GM12878 (cell line): Measurements from ENCODE around the gene ILRUN. TPM values are rescaled to one million over a fixed set of nuclear protein-coding genes. Genes with fewer than 3 reads are reported as not detected.

Experiments used
- ATAC-seq: fragments of 200-7000 bp; cut with Tn5 transposase; 3 replicates; pipeline ENCODE4 v1.9.1; 2020; ENCODE audit warnings: mild to moderate bottlenecking, moderate library complexity
- BruUV-seq: library from RNA; stranded (reverse); fragments of 400-500 nt; replicated peaks from 2 replicates; lab custom pipeline; 2021; lab: Mats Ljungman, UMichigan
- CTCF ChIA-PET: fragments of 300-600 bp; sonication (Branson Sonifier 250); formaldehyde crosslinking; extraction: SDS; loops from one replicate; lab custom pipeline; 2021; ENCODE audit warnings: inconsistent platforms; lab: Yijun Ruan, JAX
- POLR2A ChIA-PET: fragments of 350-600 bp; formaldehyde crosslinking; extraction: SDS; loops from one replicate; lab custom pipeline; 2021; ENCODE audit warnings: inconsistent platforms; lab: Charles Lee
- RAD21 ChIA-PET: fragments of 300-600 bp; sonication (Branson Sonifier 250); formaldehyde crosslinking; loops from one replicate; lab custom pipeline; 2023; ENCODE audit warnings: antibody characterized with exemption; ENCODE audit not compliant: unreplicated experiment; lab: Charles Lee
- SMC1A ChIA-PET: fragments of 300-600 bp; sonication (Branson Sonifier 250); formaldehyde crosslinking; loops from one replicate; lab custom pipeline; 2023; ENCODE audit not compliant: unreplicated experiment, uncharacterized antibody; lab: Charles Lee
- DNase-seq: peaks from one replicate; pipeline ENCODE4 v3.0.0-alpha.2; 2011; ENCODE audit warnings: low read depth, low spot score
- FAIRE-seq: peaks from 3 replicates; lab custom pipeline; 2011; peaks lifted over from hg19 to GRCh38; lab: Jason Lieb, UNC
- H2AFZ ChIP-seq: 2 replicates; pipeline ENCODE4 v1.6.0; 2011; ENCODE audit warnings: low read depth, low read length, control low read depth; ENCODE audit not compliant: control insufficient read depth
- H3K27ac ChIP-seq: 2 replicates; pipeline ENCODE4 v1.5.1; 2011; ENCODE audit warnings: control low read depth; ENCODE audit not compliant: control insufficient read depth, insufficient read depth
- H3K27me3 ChIP-seq, 2 experiments: replicated peaks in 1 of 2; 2 replicates each; pipeline versions ENCODE4 v1.6.0 to v1.6.1; 2011; ENCODE audit warnings: low read length in 1 of 2; ENCODE audit not compliant: control insufficient read depth in 2 of 2, insufficient read depth in 2 of 2
- H3K36me3 ChIP-seq, 2 experiments: 2 replicates each; pipeline ENCODE4 v1.5.1; 2011; ENCODE audit warnings: low read length in 1 of 2; ENCODE audit not compliant: control insufficient read depth in 2 of 2, insufficient read depth in 2 of 2
- H3K4me1 ChIP-seq: 2 replicates; pipeline ENCODE4 v1.6.1; 2011; ENCODE audit warnings: mild to moderate bottlenecking, low read length, moderate library complexity, mixed read lengths; ENCODE audit not compliant: control insufficient read depth, insufficient read depth
- H3K4me2 ChIP-seq: 2 replicates; pipeline ENCODE4 v1.6.0; 2011; ENCODE audit warnings: control low read depth; ENCODE audit not compliant: control insufficient read depth, insufficient read depth
- H3K4me3 ChIP-seq: fragments of 200-600 bp; sonication (generic); 2 replicates; pipeline ENCODE4 v1.5.1; 2016
- H3K79me2 ChIP-seq: 2 replicates; pipeline ENCODE4 v1.6.0; 2011; ENCODE audit warnings: low read length; ENCODE audit not compliant: control insufficient read depth, insufficient read depth
- H3K9ac ChIP-seq: 2 replicates; pipeline ENCODE4 v1.8.0; 2011; ENCODE audit warnings: low read length, control low read depth, mixed read lengths; ENCODE audit not compliant: control insufficient read depth, insufficient read depth
- H3K9me3 ChIP-seq: replicated peaks from 3 replicates; pipeline ENCODE4 v1.5.1; 2011; ENCODE audit warnings: mild to moderate bottlenecking, low read length; ENCODE audit not compliant: control insufficient read depth, insufficient read depth
- H4K20me1 ChIP-seq: 2 replicates; pipeline ENCODE4 v1.6.0; 2011; ENCODE audit not compliant: control insufficient read depth, insufficient read depth
- ATF2 ChIP-seq: IDR thresholded peaks from 2 replicates; pipeline ENCODE4 v1.6.1; 2012; ENCODE audit warnings: low read length, inconsistent platforms
- ATF3 ChIP-seq: IDR thresholded peaks from 2 replicates; pipeline ENCODE4 v1.6.1; 2011; ENCODE audit warnings: low read depth, mild to moderate bottlenecking, low read length, moderate library complexity, borderline replicate concordance; ENCODE audit errors: extremely low read depth
- ATF7 ChIP-seq: fragments of 450-650 bp; IDR thresholded peaks from 2 replicates; pipeline ENCODE4 v1.6.1; 2016; ENCODE audit warnings: low read depth, mild to moderate bottlenecking
- BCL3 ChIP-seq: IDR thresholded peaks from 2 replicates; pipeline ENCODE4 v1.6.1; 2011; ENCODE audit warnings: borderline replicate concordance, low read depth, mild to moderate bottlenecking, moderate library complexity, low read length; ENCODE audit not compliant: insufficient read depth, poor library complexity, severe bottlenecking
- FOXM1 ChIP-seq: IDR thresholded peaks from 2 replicates; pipeline ENCODE4 v1.6.1; 2012; ENCODE audit warnings: low read depth, mild to moderate bottlenecking, inconsistent platforms, low read length, moderate library complexity
- PAX8 ChIP-seq: fragments of 450-650 bp; IDR thresholded peaks from 2 replicates; pipeline ENCODE4 v1.6.1; 2017; ENCODE audit warnings: mild to moderate bottlenecking, moderate library complexity
- PML ChIP-seq: IDR thresholded peaks from 2 replicates; pipeline ENCODE4 v1.6.1; 2012; ENCODE audit warnings: low read length, inconsistent platforms
- SRF ChIP-seq, 2 experiments: IDR thresholded peaks; 2 replicates each; pipeline ENCODE4 v1.6.1; 2011; ENCODE audit warnings: low read depth in 2 of 2, low read length in 2 of 2, mild to moderate bottlenecking in 1 of 2, moderate library complexity in 1 of 2
- ZBTB40 ChIP-seq: fragments of 450-650 bp; IDR thresholded peaks from 2 replicates; pipeline ENCODE4 v1.6.1; 2016; ENCODE audit warnings: mild to moderate bottlenecking, moderate library complexity, borderline replicate concordance
- ZNF384 ChIP-seq: IDR thresholded peaks from 2 replicates; pipeline ENCODE4 v1.6.1; 2012; ENCODE audit warnings: low read depth, mild to moderate bottlenecking, low read length, improper control_type of control experiment, borderline replicate concordance
- ZZZ3 ChIP-seq: IDR thresholded peaks from 2 replicates; pipeline ENCODE4 v1.6.1; 2011; ENCODE audit warnings: low read depth; ENCODE audit not compliant: control insufficient read depth, insufficient read length
- WGBS: methylation state at CpG from one replicate; pipeline ENCODE4 v1.1.6; 2016; ENCODE audit warnings: low lambda C conversion rate; ENCODE audit not compliant: insufficient replicate concordance, insufficient coverage; ENCODE audit errors: missing lambda C conversion rate; 5-methylcytosine and 5-hydroxymethylcytosine counted together
- in situ Hi-C: fragments of 300-500 bp; cut with MboI; formaldehyde crosslinking; loops from 9 replicates; pipeline ENCODE4 v1.14.3; 2018; ENCODE audit warnings: mixed read lengths
- intact Hi-C: fragments of 100-400 bp; cut with micrococcal nuclease; formaldehyde crosslinking; loops from one replicate; pipeline ENCODE4 v1.14.2; 2022; ENCODE audit not compliant: unreplicated experiment
- polyA plus RNA-seq, 11 experiments: library from polyadenylated mRNA; depleted of rRNA in 4 of 11; unstranded in 6 of 11; stranded (reverse) in 5 of 11; fragments of >200 nt; fragmentation: Nextera tagmentation in 4 of 11; fragmentation: Illumina TruSeq in 1 of 11; extraction: Ambion mirVana in 4 of 11; extraction: Trizol in 1 of 11; gene quantifications; 1 replicate in 1 of 11; 2 replicates in 10 of 11; pipeline versions ENCODE4 v1.2.1 to v1.2.3, GENCODE V29; 2011 to 2016; ENCODE audit warnings: inconsistent platforms in 2 of 11, missing spikeins in 2 of 11, low read depth in 1 of 11
- total RNA-seq, 4 experiments: library from RNA; depleted of rRNA in 3 of 4; stranded (reverse); fragments of >200 nt in 3 of 4; fragmentation: Illumina TruSeq in 1 of 4; extraction: Trizol in 1 of 4; gene quantifications; 2 replicates each; pipeline versions ENCODE4 v1.2.1 to v1.2.3, GENCODE V29; 2013 to 2021

The ILRUN gene
- total and polyA plus RNA-seq, 10 of the 15 experiments (the other 5 are each of a cell fraction or from before 2014, with no cell fraction given): 21.0 to 114 (median 48.9) TPM

GRCh38 chr6:34745277-34746103, 48.9 kb upstream of the ILRUN start:
- H3K36me3 ChIP-seq: no peaks in the 10 kb centered on the region
- no peak overlapping the region for H2AFZ ChIP-seq
- in situ Hi-C loops: no loop called here
- no peaks in the 10 kb centered on the region for H3K9me3 ChIP-seq
- ChIA-PET RAD21 (interaction anchor here (0.7 to 1.8 kb wide), 2 partner anchors 8 to 45 kb away, joined by 3 to 4 read pairs; no protein-coding TSS in a partner anchor), POLR2A (interaction anchor here (0.9 kb wide), 1 partner anchor 79 kb away, joined by 3 read pairs; no protein-coding TSS in a partner anchor), SMC1A (interaction anchor here (0.8 to 2.0 kb wide), 8 partner anchors 9 to 152 kb away, joined by 3 to 7 read pairs (median 3); no protein-coding TSS in a partner anchor), CTCF (interaction anchor here (1.5 to 1.6 kb wide), 2 partner anchors 8 to 136 kb away, joined by 4 to 7 read pairs; no protein-coding TSS in a partner anchor)
- FAIRE-seq (no peak), DNase-seq (no peak), ATAC-seq (no peak)
- intact Hi-C loops: no loop called here
- no TSS peak for BruUV-seq
- H3K4me2 ChIP-seq: no peak overlapping the region
- no peak overlapping the region for H3K9ac ChIP-seq
- no peak overlapping the region for H3K4me3 ChIP-seq
- 67% methylated on average over 10 of the region's 10 CpGs for WGBS
- H3K27me3 ChIP-seq: no peaks in the 10 kb centered on the region
- H4K20me1 ChIP-seq: no peaks in the 10 kb centered on the region
- no peak overlapping the region for H3K27ac ChIP-seq
- no peaks in the 10 kb centered on the region for H3K4me1 ChIP-seq
- H3K79me2 ChIP-seq: no peaks in the 10 kb centered on the region
- no peak for TF ChIP-seq ZZZ3
- no peak for TF ChIP-seq ZNF384
- no peak for TF ChIP-seq BCL3
- TF ChIP-seq PAX8: no peak
- no peak for TF ChIP-seq PML
- TF ChIP-seq ATF3: no peak
- no peak for TF ChIP-seq ATF2
- no peak for TF ChIP-seq ZBTB40
- no peak for TF ChIP-seq SRF (IDR thresholded peaks at IDR 0.05; ENCODE audit: low read depth in 2 of 2, low read length in 2 of 2)
- TF ChIP-seq FOXM1: no peak
- no peak for TF ChIP-seq ATF7
